HuH-7.5 (cell line): ENCODE measurements around the gene NCF2.

ENCODE experiments used
- DNase-seq: peaks from one replicate; pipeline ENCODE4 v3.0.0; 2011; ENCODE audit warnings: low spot score

The NCF2 gene

GRCh38 chr1:183551924-183552323, 38.3 kb downstream of the NCF2 start:
- no peak for DNase-seq

GRCh38 chr1:183550915-183551314, 39.3 kb downstream of the NCF2 start:
- DNase-seq = no peak

- no peak for DNase-seq
These were observed 42.1 kb downstream of the NCF2 start for GRCh38 chr1:183548116-183548515.

- DNase-seq = no peak
These were observed 43.8 kb downstream of the NCF2 start for GRCh38 chr1:183546427-183546826.

DNA sequence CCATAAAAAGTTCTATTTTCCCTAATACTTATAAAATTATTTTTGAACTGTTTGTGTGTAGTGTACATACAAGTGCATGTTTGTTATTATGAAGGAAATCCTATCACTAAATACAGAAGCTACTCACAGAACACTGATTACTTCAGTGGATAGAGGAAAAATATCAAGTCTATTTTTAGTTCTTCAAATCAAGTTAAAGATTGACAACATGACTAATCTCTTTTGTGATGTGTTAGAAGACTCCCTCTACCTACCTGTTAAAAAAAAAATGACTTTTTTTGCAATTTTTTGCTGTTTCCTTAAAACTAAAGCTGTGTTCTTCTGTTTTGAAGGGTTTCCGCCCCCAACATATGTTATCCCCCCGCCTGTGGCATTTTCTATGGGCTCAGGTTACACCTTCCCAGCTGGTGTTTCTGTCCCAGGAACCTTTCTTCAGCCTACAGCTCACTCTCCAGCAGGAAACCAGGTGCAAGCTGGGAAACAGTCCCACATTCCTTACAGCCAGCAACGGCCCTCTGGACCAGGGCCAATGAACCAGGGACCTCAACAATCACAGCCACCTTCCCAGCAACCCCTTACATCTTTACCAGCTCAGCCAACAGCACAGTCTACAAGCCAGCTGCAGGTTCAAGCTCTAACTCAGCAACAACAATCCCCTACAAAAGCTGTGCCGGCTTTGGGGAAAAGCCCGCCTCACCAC, 45.5 kb downstream of the NCF2 start:
- DNase-seq = no peak

GRCh38 chr1:183543619-183544204, 46.5 kb downstream of the NCF2 start:
- peak; percentile 12 for DNase-seq

DNA sequence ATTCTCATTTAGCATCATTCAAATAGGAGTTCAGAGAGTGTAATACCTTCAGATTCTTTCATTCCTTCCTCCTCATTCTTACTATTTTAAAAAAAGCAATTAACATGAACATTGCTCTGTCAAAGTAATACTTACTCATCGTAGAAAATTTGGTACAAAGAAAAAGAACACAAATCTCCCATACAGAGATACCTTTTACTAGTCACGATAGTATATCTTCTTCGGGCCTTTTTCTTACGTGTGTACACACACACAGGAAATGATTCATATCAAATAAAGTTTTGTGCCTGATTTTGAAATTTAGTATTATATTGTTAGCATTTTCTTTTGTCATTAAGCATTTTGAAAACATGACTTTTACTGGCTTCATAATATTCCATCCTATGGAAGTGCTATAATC, 52.9 kb downstream of the NCF2 start:
- DNase-seq = no peak

- no peak for DNase-seq
These were observed 56.6 kb downstream of the NCF2 start for GRCh38 chr1:183533617-183534174.

DNA sequence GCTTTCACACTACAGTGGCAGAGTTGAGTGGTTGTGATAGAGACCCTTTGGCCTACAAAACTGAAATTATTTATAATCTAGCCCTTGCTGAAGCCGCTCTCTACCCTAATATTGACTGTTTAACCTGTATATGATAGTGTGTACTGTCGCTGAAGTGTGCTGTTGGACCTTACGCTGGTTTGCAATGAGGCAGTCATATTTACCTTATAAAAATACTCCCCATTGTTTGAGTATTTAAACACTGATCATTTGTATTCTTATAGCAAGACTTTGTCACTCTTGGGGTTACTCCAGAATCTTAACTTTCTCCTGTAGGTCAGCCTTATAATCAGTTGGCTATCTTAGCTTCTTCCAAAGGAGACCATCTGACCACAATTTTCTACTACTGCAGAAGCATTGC, 61.7 kb downstream of the NCF2 start:
- DNase-seq = no peak

DNA sequence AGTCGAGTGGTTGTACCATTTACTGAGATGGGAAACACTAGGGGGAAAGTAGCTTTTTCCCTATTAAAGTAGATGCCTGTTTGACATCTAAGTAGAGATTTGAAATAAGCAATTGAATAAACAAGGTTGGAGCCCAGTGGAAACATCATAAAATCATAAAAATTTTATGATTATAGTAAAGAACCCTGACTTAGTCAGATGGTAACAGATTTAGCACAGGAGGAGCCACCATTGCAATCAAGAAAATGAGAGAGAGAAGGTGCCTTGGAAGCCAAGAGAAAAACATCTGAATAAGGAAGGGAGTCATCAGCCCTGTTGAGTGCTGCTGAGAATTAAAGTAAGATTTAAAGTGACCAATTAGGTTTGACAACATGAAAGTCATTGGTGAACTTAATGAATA, 68.2 kb downstream of the NCF2 start:
- DNase-seq = no peak

DNA sequence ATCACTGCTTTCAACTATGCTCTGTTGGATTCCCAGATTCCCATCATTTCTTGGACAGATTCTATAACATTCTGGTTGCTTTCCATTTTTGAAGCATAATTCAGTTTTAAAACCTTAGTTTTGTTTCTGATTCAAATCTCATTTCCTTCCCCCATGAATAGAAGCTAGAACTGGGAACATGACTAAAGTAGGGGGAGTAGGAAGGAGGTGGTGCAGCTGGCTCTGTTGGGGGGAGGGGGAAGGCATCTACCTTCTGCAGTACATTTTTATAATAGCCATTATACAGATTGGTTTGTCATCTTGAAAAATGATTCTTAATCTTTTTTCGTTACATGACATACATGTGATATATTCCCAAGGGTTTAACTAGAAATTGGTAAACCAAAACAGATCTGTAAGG, 69.9 kb downstream of the NCF2 start:
- no peak for DNase-seq

DNA sequence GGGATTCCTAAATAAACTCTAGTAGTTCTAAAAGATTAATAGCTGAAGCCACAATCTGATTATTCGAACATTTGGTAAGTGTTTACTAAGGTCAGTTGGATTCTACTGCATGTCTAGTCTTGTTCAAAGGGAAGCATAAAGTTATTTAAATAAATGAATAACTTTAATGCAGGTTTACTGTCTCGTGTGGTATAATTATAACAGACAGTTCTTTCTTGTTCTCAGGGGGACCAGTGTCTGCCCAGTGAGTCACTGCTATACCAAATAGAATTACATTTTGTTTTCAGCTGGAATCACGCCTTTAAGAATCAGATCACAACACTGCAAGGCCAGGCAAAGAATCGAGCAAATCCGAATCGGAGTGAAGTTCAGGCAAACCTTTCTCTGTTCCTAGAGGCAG, 72.9 kb downstream of the NCF2 start:
- DNase-seq = no peak

- DNase-seq = no peak
These were observed 73.5 kb downstream of the NCF2 start for GRCh38 chr1:183516725-183517124.

- no peak for DNase-seq
These were observed 75.1 kb downstream of the NCF2 start for GRCh38 chr1:183515002-183515689.

DNA sequence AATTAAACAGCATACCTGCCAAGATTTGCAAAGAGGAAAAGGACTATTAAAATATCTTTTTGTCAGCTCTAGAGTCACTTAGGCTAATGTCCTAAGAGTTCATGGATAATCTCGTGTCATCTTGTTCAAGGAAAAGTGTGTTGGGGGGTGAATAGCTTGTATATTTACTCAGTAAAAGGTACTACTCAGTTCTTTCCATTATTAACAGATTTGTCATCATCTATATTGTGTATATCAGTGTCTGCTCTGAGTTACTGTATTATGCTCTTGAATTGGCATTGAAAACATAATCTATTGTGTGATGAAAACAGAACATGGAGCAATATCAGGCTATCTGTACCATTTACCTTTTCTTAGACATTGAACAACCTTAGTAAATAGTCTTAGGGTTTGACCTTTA, 76.0 kb downstream of the NCF2 start:
- no peak for DNase-seq

DNA sequence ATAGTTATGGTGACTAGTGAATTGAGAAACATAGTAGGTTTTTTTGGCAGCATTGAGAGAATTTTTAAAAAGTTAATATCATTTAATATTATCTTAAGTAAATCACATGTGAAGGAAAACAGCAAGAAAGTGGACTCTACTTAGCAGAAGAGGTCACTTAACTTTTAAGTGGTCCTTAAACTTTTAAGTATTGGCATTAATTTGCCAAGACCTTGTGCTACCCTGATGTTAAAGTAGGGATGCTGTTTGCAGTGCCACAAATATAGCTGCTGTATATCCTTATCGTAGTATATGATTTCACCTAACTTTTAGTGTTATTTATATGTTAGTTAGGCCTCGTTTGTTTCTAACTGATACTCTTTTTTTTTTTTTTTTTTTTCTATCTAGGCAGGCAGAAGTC, 77.8 kb downstream of the NCF2 start:
- no peak for DNase-seq

GRCh38 chr1:183508694-183509093, 81.6 kb downstream of the NCF2 start:
- no peak for DNase-seq

DNA sequence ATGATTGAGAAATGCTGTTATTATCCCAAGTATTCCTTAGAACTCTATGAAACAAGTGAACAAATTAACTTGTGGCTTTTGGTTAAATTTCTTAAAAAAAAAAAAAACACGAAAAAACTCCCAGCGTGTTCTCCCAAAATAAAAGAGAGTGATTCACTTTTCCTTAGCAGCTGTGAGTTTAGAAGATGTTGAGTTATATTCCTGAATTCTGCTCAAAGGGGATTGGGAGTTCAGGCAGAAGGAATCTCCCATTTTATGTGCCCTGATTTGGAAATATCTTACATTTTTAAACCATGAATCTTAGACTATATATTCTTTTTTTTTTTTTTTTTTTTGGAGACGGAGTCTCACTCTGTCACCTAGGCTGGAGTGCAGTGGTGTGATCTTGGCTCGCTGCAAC, 83.7 kb downstream of the NCF2 start:
- DNase-seq = no peak
